Small intestine (tissue), 7 donors: ENCODE results near the gene GABRB3. TPM values are rescaled to one million over a fixed set of nuclear protein-coding genes. Genes with fewer than 3 reads are reported as not detected.

Source experiments
- DNase-seq, 2 donors: peaks; one replicate each; pipeline versions ENCODE4 v3.0.0 to v3.0.0-alpha.2; 2013
- FAIRE-seq: peaks from 2 replicates; lab custom pipeline; 2012; peaks lifted over from hg19 to GRCh38; lab: Jason Lieb, UNC
- H3K27ac ChIP-seq, 3 donors: one replicate each; pipeline ENCODE4 v1.5.1; 2013; ENCODE audit warnings: low read length in 2 of 3, mild to moderate bottlenecking in 2 of 3, control low read depth in 1 of 3, inconsistent platforms in 1 of 3, low read depth in 1 of 3, moderate library complexity in 1 of 3
- H3K27me3 ChIP-seq, 3 donors: one replicate each; pipeline ENCODE4 v1.6.1; 2013; ENCODE audit warnings: low read length in 3 of 3, inconsistent platforms in 1 of 3; ENCODE audit not compliant: control insufficient read depth in 3 of 3, insufficient read depth in 3 of 3
- H3K36me3 ChIP-seq, 3 donors: one replicate each; pipeline ENCODE4 v1.6.1; 2013; ENCODE audit warnings: low read length in 3 of 3, inconsistent platforms in 1 of 3, low read depth in 1 of 3, mild to moderate bottlenecking in 1 of 3, moderate library complexity in 1 of 3; ENCODE audit not compliant: control insufficient read depth in 3 of 3, insufficient read depth in 2 of 3
- H3K4me1 ChIP-seq, 3 donors: one replicate each; pipeline ENCODE4 v1.6.1; 2013; ENCODE audit warnings: low read length in 2 of 3, inconsistent platforms in 1 of 3, low read depth in 1 of 3, mild to moderate bottlenecking in 1 of 3, moderate library complexity in 1 of 3; ENCODE audit not compliant: control insufficient read depth in 3 of 3, insufficient read depth in 2 of 3
- H3K4me3 ChIP-seq, 3 donors: one replicate each; pipeline ENCODE4 v1.5.1; 2013; ENCODE audit warnings: low read length in 3 of 3, control low read depth in 1 of 3, inconsistent platforms in 1 of 3, low read depth in 1 of 3, mild to moderate bottlenecking in 1 of 3, moderate library complexity in 1 of 3
- H3K9me3 ChIP-seq, 2 donors: one replicate each; pipeline ENCODE4 v1.6.1; 2013; ENCODE audit warnings: low read depth in 1 of 2, low read length in 1 of 2; ENCODE audit not compliant: control insufficient read depth in 2 of 2, insufficient read depth in 1 of 2
- WGBS, 3 donors: extraction: QIAGEN DNeasy Blood & Tissue Kit; methylation state at CpG; one replicate each; pipeline ENCODE4 v1.1.7; 2013; 5-methylcytosine and 5-hydroxymethylcytosine counted together
- polyA plus RNA-seq, 4 donors: library from polyadenylated mRNA; stranded (reverse) in 3 of 4; unstranded in 1 of 4; fragments of 200-250 nt in 3 of 4; fragments of 120-200 nt in 1 of 4; gene quantifications; one replicate each; pipeline versions ENCODE4 v1.2.1 to v1.2.3, GENCODE V29; 2013
- donor health status: healthy with polysubstance abuse.
- donor health status: control.
- donor health status: control.
- donor health status: Bipolar disorder and iron deficiency.
- donor health status: healthy.

Gene GABRB3
- polyA plus RNA-seq, 4 donors = 0.27 to 2.0 (median 1.3) TPM; not detected in 1

DNA sequence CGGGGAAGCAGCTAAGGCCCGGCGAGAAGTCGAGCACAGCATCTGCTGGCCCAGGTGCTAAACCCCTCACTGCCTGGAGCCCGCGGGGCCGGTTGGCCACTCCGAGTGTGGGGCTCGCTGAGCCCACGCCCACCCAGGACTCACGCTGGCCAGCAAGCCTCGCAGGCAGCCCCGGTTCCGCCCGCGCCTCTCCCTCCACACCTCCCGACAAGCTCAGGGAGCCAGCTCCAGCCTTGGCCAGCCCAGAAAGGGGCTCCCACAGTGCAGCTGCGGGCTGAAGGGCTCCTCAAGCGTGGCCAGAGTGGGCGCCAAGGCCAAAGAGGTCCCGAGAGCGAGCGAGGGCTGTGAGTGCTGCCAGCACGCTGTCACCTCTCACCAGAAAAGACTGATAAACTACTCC lies 8.9 kb upstream of the GABRB3 start:
- no peaks in the 10 kb centered on the region for H3K36me3 ChIP-seq
- H3K4me1 ChIP-seq = no peaks in the 10 kb centered on the region
- FAIRE-seq (no peak), DNase-seq (no peak)
- H3K9me3 ChIP-seq = peaks cover 0 to 2% of the 10 kb centered on the region in 2 donors
- H3K27ac ChIP-seq = no peak overlapping the region
- WGBS, 3 donors = 70 to 89% (median 71%) methylated on average over 18 to 24 of the region's 24 CpGs
- no peaks in the 10 kb centered on the region for H3K27me3 ChIP-seq
- H3K4me3 ChIP-seq = no peak overlapping the region

DNA sequence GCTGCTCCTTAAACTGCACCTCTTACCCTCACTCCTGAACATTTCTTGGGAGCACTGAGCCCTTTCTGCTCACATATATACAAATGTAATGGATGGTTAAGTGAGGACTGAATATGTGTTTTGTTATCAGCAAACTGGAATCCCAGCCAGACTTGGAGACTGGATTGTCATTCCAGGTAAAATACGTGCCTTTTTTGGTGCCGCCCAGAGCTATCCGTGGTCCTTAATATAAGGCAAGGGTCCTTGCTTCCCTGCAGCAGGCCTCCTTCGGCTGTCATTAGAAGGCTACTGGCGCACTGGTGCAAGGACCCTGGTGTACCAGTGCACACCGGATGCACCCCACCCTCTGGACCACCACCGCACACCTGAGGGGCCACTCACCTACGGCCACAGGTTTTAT lies 1.1 kb upstream of the GABRB3 start:
- 15 to 31% (median 17%) methylated on average over 8 of the region's 8 CpGs for WGBS, 3 donors
- Histone ChIP-seq H3K27ac (no peak overlapping the region), H3K4me3 (no peak overlapping the region), H3K4me1 (no peaks in the 10 kb centered on the region), H3K9me3 (no peaks in the 10 kb centered on the region), H3K36me3 (no peaks in the 10 kb centered on the region), H3K27me3 (peaks cover 0 to 23% (median 7%) of the 10 kb centered on the region in 3 donors)
- FAIRE-seq (no peak), DNase-seq (no peak)

DNA sequence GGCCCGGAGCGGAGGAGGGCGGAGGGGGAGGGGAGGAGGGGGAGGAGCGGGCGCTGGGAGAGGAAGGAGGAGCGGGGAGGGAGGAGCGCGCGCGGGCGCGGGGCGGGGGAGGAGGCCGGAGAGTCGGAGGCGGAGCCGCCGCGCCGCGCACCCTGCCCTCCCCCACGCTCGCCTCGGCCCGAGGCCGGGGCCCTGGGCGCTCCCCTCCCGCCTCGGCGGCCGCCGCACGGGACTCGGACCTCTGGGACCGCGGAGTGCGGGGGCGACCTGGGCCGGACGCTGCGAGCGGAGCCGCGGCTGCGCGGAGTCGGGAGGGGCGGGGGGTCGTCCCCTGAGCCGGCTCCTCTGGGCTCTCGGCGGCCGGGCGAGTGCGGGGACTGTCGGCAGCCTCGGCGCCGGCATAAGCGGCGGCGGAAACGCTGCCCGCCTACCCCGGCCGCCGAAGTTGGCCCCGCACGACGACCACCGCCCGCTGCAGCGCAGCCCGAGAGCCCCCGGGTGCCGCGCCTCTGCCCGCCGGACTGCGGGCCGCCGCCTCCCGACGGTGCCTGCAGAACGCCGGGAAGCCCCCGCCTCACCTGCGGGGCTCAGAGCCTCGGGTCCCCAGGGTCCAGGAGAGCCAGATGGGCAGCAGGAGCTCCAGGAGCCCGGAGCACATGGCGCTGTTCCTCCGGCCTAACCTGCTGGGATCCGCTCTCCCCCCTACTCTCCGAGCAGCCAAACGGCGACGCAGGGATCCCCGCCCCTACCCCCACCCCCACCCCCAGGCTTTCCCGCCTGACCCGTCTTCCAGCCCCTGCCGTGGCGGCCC lies 406 bp upstream of the GABRB3 start:
- peaks cover 0 to 23% (median 7%) of the 10 kb centered on the region in 3 donors for H3K27me3 ChIP-seq
- H3K4me1 ChIP-seq = no peaks in the 10 kb centered on the region
- peak overlapping the region in 1 of 3 donors; percentile 41 for H3K4me3 ChIP-seq
- no peak for FAIRE-seq
- H3K36me3 ChIP-seq = no peaks in the 10 kb centered on the region
- H3K27ac ChIP-seq = no peak overlapping the region
- 2 to 6% (median 6%) methylated on average over 43 to 101 of the region's 102 CpGs for WGBS, 3 donors
- DNase-seq = peak in 1 of 2 donors; percentile 16
- no peaks in the 10 kb centered on the region for H3K9me3 ChIP-seq

DNA sequence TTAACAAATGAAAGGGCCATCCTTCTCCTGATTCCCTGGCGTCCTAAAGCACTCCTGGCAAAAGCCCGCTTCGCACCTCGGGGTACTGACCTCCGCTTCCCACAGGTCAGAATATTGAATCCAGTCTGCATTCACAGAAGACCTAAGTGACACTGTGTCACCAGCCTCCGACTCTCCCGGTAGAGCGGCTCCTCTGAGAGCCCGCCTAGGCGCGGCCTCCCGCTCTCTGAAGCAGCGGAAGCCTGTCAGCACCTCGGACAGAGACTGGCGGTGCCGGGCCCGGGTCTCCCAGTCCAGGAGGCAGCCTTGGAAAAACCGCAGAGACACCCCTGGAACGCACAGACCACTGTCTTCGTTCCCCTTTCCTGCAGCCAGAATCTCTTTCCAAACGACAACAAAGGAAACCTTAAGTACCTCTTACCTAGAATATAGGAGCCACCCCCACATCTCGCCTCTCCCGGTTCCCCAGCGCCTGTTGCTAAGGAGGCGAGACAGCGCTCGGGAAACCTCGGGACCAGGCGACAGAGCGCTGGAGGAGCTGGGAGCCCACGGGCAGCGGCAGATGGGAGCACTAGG lies 1.2 kb downstream of the GABRB3 start:
- Histone ChIP-seq H3K4me1 (no peaks in the 10 kb centered on the region), H3K9me3 (no peaks in the 10 kb centered on the region), H3K4me3 (no peak overlapping the region), H3K27me3 (peaks cover 0 to 23% (median 7%) of the 10 kb centered on the region in 3 donors), H3K36me3 (no peaks in the 10 kb centered on the region), H3K27ac (no peak overlapping the region)
- 4 to 12% (median 10%) methylated on average over 32 of the region's 32 CpGs for whole genome bisulfite sequencing, 3 donors
- DNase-seq (peak in 1 of 2 donors; percentile 33), FAIRE-seq (no peak)

DNA sequence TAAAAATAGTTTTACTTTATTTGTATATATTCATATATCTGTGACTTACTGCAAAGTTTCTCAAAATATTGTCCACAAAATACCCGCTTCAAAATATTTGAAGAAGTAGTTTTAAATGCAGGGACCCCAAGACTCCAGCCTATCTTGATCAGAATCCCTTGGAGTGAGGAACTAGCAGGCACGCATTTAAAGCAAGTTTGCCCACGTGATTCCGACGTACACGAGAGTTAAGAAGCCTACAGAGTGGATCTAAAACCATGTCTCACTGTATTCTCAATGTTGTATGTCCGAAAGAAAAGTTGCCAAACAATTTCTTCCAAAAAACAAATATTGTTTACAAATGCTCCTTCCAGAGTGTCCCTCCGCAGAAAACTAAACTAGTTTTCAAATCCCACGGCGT lies 1.7 kb downstream of the GABRB3 start:
- H3K27ac ChIP-seq = no peak overlapping the region
- no peaks in the 10 kb centered on the region for H3K4me1 ChIP-seq
- peaks cover 0 to 23% (median 7%) of the 10 kb centered on the region in 3 donors for H3K27me3 ChIP-seq
- no peaks in the 10 kb centered on the region for H3K36me3 ChIP-seq
- FAIRE-seq (no peak), DNase-seq (no peak)
- no peak overlapping the region for H3K4me3 ChIP-seq
- 18 to 28% (median 20%) methylated on average over 10 of the region's 10 CpGs for WGBS, 3 donors
- no peaks in the 10 kb centered on the region for H3K9me3 ChIP-seq

DNA sequence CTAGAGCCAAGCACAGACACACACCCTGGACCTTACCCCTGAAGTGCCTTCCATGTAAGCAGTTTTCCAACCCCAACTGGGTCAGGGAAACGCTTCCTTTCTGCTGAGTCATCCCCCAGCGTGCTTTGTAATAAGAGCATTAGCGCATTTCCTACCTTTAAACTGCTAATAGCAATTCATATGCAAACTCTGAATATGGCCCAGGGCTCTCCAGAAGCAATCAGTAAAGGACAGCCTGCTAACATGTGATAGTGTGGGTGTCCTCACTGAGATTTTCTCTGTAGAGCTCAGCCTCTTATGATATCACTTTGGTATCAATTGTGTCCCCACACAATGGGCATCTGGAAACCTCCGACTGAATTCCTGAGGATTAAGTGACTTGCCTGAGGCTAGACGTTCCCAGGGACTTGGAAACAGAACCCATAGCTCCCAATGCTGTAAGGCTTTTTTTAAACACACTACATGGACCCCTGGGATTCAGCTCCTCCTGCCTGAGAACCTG lies 5.6 kb downstream of the GABRB3 start:
- peaks cover 0 to 11% (median 8%) of the 10 kb centered on the region in 3 donors for H3K27me3 ChIP-seq
- H3K27ac ChIP-seq = no peak overlapping the region
- WGBS, 3 donors = 11 to 24% (median 15%) methylated on average over 5 of the region's 5 CpGs
- no peak overlapping the region for H3K4me3 ChIP-seq
- H3K4me1 ChIP-seq = no peaks in the 10 kb centered on the region
- no peaks in the 10 kb centered on the region for H3K36me3 ChIP-seq
- FAIRE-seq = no peak
- H3K9me3 ChIP-seq = no peaks in the 10 kb centered on the region
- DNase-seq = no peak

DNA sequence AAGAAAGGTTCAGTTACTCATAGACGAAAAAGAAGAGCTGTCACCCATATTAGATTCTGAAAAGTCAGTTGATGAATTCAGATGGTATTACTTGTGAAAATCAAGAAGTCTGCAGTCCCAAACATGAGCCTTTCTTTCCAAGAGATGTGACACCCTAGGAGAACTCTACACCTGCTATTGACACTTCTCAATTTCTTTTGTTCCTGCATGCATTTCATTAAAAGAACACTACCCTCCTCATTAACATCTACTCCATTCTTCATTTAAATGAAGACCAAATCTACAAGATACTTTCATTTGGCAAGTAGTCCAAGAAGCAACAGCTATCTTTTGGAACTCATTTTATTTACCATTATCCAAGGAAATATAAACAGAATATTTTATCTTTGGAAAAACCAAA lies 6.6 kb downstream of the GABRB3 start:
- Histone ChIP-seq H3K9me3 (no peaks in the 10 kb centered on the region), H3K36me3 (no peaks in the 10 kb centered on the region), H3K27me3 (peaks cover 0 to 4% (median 3%) of the 10 kb centered on the region in 3 donors), H3K4me3 (no peak overlapping the region), H3K27ac (no peak overlapping the region), H3K4me1 (no peaks in the 10 kb centered on the region)
- 35 to 47% (median 36%) methylated on average over 1 of the region's 1 CpG for WGBS, 3 donors
- FAIRE-seq = no peak
- DNase-seq = no peak

DNA sequence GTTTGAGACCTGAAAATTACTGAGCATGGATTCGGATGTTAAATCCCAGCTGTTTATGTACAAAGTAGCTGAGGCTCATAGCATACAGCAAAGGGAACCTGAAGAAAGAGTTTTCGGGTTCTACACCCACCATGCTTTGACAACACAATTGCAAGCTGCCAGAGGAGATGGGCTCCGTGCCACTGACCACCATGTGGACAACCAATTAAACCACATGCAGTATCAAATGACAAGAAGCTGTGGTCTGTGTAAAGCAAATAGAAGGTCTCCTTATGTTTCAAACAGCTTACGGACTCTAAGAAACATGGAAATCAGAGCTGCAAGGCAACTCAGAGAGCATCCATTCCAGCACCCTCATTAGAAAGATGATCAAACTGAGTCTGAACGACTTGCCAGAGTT lies 12.9 kb downstream of the GABRB3 start:
- no peaks in the 10 kb centered on the region for H3K9me3 ChIP-seq
- no peak for FAIRE-seq
- no peak overlapping the region for H3K4me3 ChIP-seq
- H3K4me1 ChIP-seq = no peaks in the 10 kb centered on the region
- no peak for DNase-seq
- peaks cover 0 to 3% (median 0%) of the 10 kb centered on the region in 3 donors for H3K27me3 ChIP-seq
- H3K36me3 ChIP-seq = no peaks in the 10 kb centered on the region
- H3K27ac ChIP-seq = no peak overlapping the region
- whole genome bisulfite sequencing, 3 donors = 63 to 75% (median 68%) methylated on average over 5 of the region's 5 CpGs
